Measurements from ENCODE around the gene RFPL1. TPM values are rescaled to one million over a fixed set of nuclear protein-coding genes. Genes with fewer than 3 reads are reported as not detected.

Gene RFPL1
- total RNA-seq, 1 donor: not detected

GRCh38 chr22:29427176-29427760 lies 11.1 kb upstream of the RFPL1 start:
- H3K4me3 ChIP-seq (ENCODE audit: low read depth, low read length): no peak overlapping the region
- no peak for DNase-seq (ENCODE audit: low read depth)
- TF ChIP-seq, protein P1, sequence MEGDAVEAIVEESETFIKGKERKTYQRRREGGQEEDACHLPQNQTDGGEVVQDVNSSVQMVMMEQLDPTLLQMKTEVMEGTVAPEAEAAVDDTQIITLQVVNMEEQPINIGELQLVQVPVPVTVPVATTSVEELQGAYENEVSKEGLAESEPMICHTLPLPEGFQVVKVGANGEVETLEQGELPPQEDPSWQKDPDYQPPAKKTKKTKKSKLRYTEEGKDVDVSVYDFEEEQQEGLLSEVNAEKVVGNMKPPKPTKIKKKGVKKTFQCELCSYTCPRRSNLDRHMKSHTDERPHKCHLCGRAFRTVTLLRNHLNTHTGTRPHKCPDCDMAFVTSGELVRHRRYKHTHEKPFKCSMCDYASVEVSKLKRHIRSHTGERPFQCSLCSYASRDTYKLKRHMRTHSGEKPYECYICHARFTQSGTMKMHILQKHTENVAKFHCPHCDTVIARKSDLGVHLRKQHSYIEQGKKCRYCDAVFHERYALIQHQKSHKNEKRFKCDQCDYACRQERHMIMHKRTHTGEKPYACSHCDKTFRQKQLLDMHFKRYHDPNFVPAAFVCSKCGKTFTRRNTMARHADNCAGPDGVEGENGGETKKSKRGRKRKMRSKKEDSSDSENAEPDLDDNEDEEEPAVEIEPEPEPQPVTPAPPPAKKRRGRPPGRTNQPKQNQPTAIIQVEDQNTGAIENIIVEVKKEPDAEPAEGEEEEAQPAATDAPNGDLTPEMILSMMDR (IDR thresholded peaks at IDR 0.05; ENCODE audit: insufficient read depth, low read length): no peak

GRCh38 chr22:29431986-29432385 lies 6.4 kb upstream of the RFPL1 start:
- no peak for DNase-seq (ENCODE audit: low read depth)
- TF ChIP-seq, protein P1 (IDR thresholded peaks at IDR 0.05; ENCODE audit: insufficient read depth, low read length): no peak
- no peak overlapping the region for H3K4me3 ChIP-seq (ENCODE audit: low read depth, low read length)

GRCh38 chr22:29433856-29434255 lies 4.5 kb upstream of the RFPL1 start:
- TF ChIP-seq, protein P1 (IDR thresholded peaks at IDR 0.05; ENCODE audit: insufficient read depth, low read length): no peak
- no peak for DNase-seq (ENCODE audit: low read depth)
- no peak overlapping the region for H3K4me3 ChIP-seq (ENCODE audit: low read depth, low read length)

- no peak overlapping the region for H3K4me3 ChIP-seq (ENCODE audit: low read depth, low read length)
- DNase-seq (ENCODE audit: low read depth): no peak
- TF ChIP-seq, protein P1 (IDR thresholded peaks at IDR 0.05; ENCODE audit: insufficient read depth, low read length): no peak
Measured at GRCh38 chr22:29434288-29434687, 4.1 kb upstream of the RFPL1 start.

DNA sequence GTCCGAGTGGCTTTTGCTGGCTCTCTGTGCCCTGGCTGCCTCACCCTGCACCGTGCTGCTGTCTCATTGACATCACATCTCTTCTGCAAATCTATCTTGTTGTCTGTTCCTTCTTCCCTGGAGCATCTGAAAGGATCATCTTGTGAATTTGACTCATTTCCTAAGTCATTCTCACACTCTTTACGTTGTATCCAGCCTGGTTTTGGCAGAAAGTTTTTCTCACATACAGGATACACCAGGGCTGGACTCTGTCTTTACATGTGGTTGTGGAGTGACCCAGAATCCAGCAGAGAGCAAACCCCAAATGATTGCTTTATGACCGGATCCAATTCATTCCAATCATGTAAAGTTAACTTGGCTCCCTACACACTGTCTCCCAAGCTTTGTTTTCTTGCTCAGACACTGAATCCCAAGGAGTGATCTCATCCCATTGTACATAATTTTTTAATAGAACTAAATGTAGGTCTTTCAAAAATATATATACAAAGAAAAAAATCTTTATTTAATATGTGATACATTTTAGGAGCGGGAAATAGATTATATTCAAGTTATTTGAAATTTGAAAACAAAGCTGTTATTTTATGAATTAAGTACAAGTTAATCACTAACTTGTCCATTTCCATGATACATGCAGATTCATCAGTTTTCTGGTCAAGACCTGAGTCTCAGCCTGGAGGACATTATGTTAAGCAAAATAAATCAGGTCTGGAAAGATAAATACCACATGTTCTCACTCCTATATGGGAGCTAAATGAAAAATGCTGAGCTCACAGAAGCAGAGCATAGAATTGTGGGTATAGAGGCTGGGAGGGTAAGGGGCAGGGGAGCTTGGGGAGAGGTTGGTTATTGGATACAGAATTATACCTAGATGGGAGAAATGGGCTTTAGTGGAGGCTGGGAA lies 2.9 kb upstream of the RFPL1 start:
- no peak for DNase-seq (ENCODE audit: low read depth)
- no peak overlapping the region for H3K4me3 ChIP-seq (ENCODE audit: low read depth, low read length)
- TF ChIP-seq, protein P1 (IDR thresholded peaks at IDR 0.05; ENCODE audit: insufficient read depth, low read length): no peak

- TF ChIP-seq, protein P1 (IDR thresholded peaks at IDR 0.05; ENCODE audit: insufficient read depth, low read length): no peak
- peak; percentile 13 for DNase-seq (ENCODE audit: low read depth)
- H3K4me3 ChIP-seq (ENCODE audit: low read depth, low read length): no peak overlapping the region
Measured at GRCh38 chr22:29442976-29443375, 4.6 kb downstream of the RFPL1 start.

All from fibroblast of the aortic adventitia (primary cell).